ENCODE results near the gene CABP4.

DNA sequence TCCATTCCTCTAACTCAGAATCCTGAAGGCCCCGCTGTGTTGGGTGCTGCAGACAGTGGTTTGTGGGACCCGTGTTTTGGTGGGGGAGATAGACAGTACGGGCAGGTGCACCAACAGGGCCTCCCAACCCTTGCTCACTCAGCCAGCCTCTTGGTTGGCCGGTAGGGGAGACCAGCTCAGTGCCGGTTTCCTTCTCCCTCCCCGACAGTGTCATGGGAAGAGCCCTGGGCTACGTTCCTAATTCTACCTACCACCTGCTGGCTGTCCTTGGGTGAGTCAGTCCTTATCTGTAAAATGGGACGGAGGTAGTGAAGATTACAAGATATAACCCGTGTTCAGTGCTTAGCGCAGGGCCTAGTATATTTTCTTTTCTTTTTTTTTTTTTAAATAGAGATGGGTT, 8.0 kb downstream of the CABP4 start:
- TF ChIP-seq, protein P1, sequence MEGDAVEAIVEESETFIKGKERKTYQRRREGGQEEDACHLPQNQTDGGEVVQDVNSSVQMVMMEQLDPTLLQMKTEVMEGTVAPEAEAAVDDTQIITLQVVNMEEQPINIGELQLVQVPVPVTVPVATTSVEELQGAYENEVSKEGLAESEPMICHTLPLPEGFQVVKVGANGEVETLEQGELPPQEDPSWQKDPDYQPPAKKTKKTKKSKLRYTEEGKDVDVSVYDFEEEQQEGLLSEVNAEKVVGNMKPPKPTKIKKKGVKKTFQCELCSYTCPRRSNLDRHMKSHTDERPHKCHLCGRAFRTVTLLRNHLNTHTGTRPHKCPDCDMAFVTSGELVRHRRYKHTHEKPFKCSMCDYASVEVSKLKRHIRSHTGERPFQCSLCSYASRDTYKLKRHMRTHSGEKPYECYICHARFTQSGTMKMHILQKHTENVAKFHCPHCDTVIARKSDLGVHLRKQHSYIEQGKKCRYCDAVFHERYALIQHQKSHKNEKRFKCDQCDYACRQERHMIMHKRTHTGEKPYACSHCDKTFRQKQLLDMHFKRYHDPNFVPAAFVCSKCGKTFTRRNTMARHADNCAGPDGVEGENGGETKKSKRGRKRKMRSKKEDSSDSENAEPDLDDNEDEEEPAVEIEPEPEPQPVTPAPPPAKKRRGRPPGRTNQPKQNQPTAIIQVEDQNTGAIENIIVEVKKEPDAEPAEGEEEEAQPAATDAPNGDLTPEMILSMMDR (IDR thresholded peaks at IDR 0.05), result no peak
- no peak for TF ChIP-seq POLR2A (IDR thresholded peaks at IDR 0.05)
